ENCODE measurements around the gene NCF2. TPM values are rescaled to one million over a fixed set of nuclear protein-coding genes. Genes with fewer than 3 reads are reported as not detected.

NCF2 gene
- total RNA-seq, 3 donors from 2014 or later (not counting 1 experiment from before 2014, with no cell fraction given): 10.4 to 21.7 (median 14.8) TPM

GRCh38 chr1:183634429-183635065, 44.3 kb upstream of the NCF2 start:
- Mint-ChIP-seq H3K4me1 (peaks cover 46 to 60% of the 10 kb centered on the region in 2 donors), H3K27ac (peak overlapping the region; percentile 92 to 99), H3K9me3 (no peaks in the 10 kb centered on the region), H3K27me3 (ENCODE audit: low read depth in 2 of 2) (peaks cover 0 to 3% of the 10 kb centered on the region in 2 donors), H3K4me3 (peak overlapping the region; percentile 99), H3K36me3 (no peaks in the 10 kb centered on the region)
- ATAC-seq (no peak), DNase-seq (peak in 1 of 2 donors; percentile 34)
- H3K27me3 ChIP-seq (ENCODE audit: control insufficient read depth, insufficient read depth, low read length): no peaks in the 10 kb centered on the region
- peaks cover 16% of the 10 kb centered on the region for H3K4me1 ChIP-seq (ENCODE audit: control insufficient read depth, insufficient read depth, low read length)
- no peaks in the 10 kb centered on the region for H3K9me3 ChIP-seq (ENCODE audit: control insufficient read depth, insufficient read depth, low read length)
- peak overlapping the region; percentile 62 for H3K4me3 ChIP-seq (ENCODE audit: low read length)
- intact Hi-C loops (cut with micrococcal nuclease): loop anchor here (2.0 kb wide), 1 partner anchor 164 kb away; no protein-coding TSS in a partner anchor
- H3K27ac ChIP-seq (ENCODE audit: low read length): peak overlapping the region; percentile 39
- H3K36me3 ChIP-seq (ENCODE audit: control insufficient read depth, insufficient read depth, low read length): peaks cover 26% of the 10 kb centered on the region
- no peak for TF ChIP-seq CTCF (IDR thresholded peaks at IDR 0.05)
- 5% methylated on average over 6 of the region's 10 CpGs for WGBS (ENCODE audit: insufficient coverage)

DNA sequence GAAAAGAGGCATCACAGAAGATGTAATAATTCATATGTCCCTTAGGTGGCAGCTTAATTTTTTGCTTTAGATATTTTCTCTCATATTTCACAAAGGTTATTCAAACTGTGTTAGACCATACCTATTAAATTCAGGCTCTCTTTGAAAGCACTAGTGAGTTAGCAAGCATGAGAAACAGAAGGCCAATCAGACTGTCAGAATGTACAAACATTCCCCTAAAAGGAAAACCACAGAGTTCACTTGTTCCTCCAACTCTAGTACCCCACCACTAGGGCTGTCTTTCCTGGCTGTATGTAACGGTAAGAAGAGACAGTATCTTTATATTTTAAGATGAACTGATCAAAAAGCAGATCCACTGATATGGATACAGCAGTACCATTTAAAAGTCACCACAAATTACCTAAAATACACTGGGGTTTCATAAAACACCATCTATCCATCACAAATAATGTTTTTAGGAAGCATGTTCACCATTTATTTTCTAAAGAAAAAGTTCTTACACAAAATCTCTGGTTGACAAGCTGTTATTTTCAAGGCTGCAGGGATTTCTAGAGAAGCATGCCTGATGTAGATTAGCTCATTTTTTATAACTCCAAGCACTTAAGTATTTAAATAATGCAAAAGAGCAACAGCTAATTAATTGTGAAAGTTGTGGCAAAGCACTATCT, 43.6 kb upstream of the NCF2 start:
- H3K27me3 ChIP-seq (ENCODE audit: control insufficient read depth, insufficient read depth, low read length): no peaks in the 10 kb centered on the region
- no CpG with 5 or more reads among the region's 1 CpG for WGBS (ENCODE audit: insufficient coverage)
- TF ChIP-seq CTCF (IDR thresholded peaks at IDR 0.05): peak; percentile 70
- Mint-ChIP-seq H3K9me3 (no peaks in the 10 kb centered on the region), H3K4me3 (peak overlapping the region; percentile 99), H3K4me1 (peaks cover 48 to 67% of the 10 kb centered on the region in 2 donors), H3K27ac (peak overlapping the region; percentile 92 to 99), H3K27me3 (ENCODE audit: low read depth in 2 of 2) (peaks cover 0 to 2% of the 10 kb centered on the region in 2 donors), H3K36me3 (peaks cover 3% of the 10 kb centered on the region)
- no peaks in the 10 kb centered on the region for H3K9me3 ChIP-seq (ENCODE audit: control insufficient read depth, insufficient read depth, low read length)
- peaks cover 33% of the 10 kb centered on the region for H3K36me3 ChIP-seq (ENCODE audit: control insufficient read depth, insufficient read depth, low read length)
- H3K27ac ChIP-seq (ENCODE audit: low read length): peak overlapping the region; percentile 34
- ATAC-seq (peak; percentile 18 to 33 (median 22)), DNase-seq (peak in 1 of 2 donors; percentile 79)
- intact Hi-C loops (cut with micrococcal nuclease): loop anchor here (2.0 kb wide), 1 partner anchor 163 kb away; no protein-coding TSS in a partner anchor
- H3K4me3 ChIP-seq (ENCODE audit: low read length): peak overlapping the region; percentile 62
- peaks cover 16% of the 10 kb centered on the region for H3K4me1 ChIP-seq (ENCODE audit: control insufficient read depth, insufficient read depth, low read length)

DNA sequence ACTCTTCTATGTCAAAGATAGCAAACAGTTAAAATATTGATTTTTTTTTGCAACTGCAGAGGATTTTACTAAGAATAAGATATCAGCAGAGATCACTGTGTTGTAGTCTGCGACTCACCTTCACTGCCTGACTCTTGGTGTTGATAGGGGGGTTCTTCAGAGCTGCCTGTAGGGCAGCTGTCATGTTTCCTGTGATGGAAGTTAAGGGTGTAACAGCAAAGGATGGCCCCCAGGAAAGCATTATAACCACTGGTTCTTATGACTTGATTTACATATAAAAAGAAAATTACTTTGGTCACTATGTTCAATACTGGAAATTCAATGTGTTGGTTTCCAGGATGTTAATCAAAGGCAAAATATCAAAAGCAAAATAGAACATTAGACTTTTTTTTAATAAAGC, 42.7 kb upstream of the NCF2 start:
- intact Hi-C loops (cut with micrococcal nuclease): no loop called here
- peaks cover 16% of the 10 kb centered on the region for H3K4me1 ChIP-seq (ENCODE audit: control insufficient read depth, insufficient read depth, low read length)
- H3K27me3 ChIP-seq (ENCODE audit: control insufficient read depth, insufficient read depth, low read length): no peaks in the 10 kb centered on the region
- no peak overlapping the region for H3K27ac ChIP-seq (ENCODE audit: low read length)
- Mint-ChIP-seq H3K9me3 (no peaks in the 10 kb centered on the region), H3K4me1 (peaks cover 55 to 75% of the 10 kb centered on the region in 2 donors), H3K36me3 (peaks cover 11% of the 10 kb centered on the region), H3K4me3 (peak overlapping the region; percentile 99), H3K27me3 (ENCODE audit: low read depth in 2 of 2) (no peaks in the 10 kb centered on the region), H3K27ac (peak overlapping the region; percentile 92 to 99)
- ATAC-seq: no peak
- H3K4me3 ChIP-seq (ENCODE audit: low read length): peak overlapping the region; percentile 62
- 60% methylated on average over 1 of the region's 1 CpG for WGBS (ENCODE audit: insufficient coverage)
- DNase-seq: peak in 1 of 2 donors; percentile 39
- TF ChIP-seq CTCF (IDR thresholded peaks at IDR 0.05): no peak
- H3K9me3 ChIP-seq (ENCODE audit: control insufficient read depth, insufficient read depth, low read length): no peaks in the 10 kb centered on the region
- H3K36me3 ChIP-seq (ENCODE audit: control insufficient read depth, insufficient read depth, low read length): peaks cover 41% of the 10 kb centered on the region
